Measurements from ENCODE around the gene MYOCOS. TPM values are rescaled to one million over a fixed set of nuclear protein-coding genes. Genes with fewer than 3 reads are reported as not detected.
"Not testable (repeated sequence)": the region's sequence is repeated elsewhere in the genome, so short reads cannot be mapped to it uniquely, and the experiment has no call there.

MYOCOS gene
- total RNA-seq, 1 donor from 2014 or later: not detected

DNA sequence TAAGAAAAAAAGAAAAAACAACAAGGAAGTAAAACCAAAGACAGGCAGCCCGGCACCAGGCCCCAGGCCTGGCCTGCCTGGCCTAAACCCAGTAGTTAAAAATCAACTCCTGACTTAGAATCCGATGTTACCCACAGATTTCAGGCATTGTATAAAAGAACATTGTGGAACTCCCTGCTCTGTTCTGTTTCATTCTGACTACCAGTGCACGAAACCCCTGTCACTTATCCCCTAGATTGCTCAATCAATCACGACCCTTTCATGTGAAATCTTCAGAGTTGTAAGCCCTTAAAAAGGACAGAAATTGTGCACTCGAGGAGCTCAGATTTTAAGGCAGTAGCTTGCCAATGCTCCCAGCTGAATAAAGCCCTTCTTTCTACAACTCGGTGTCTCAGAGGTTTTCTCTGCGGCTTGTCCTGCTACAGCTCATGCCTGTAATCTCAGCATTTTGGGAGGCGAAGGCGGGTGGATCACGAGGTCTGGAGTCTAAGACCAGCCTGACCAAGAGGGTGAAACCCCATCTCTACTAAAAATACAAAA is 15.6 kb upstream of the MYOCOS start:
- Mint-ChIP-seq H3K4me3 (ENCODE audit: low read depth) (no peak overlapping the region), H3K9me3 (ENCODE audit: low read depth) (no peaks in the 10 kb centered on the region), H3K27ac (no peak overlapping the region), H3K36me3 (ENCODE audit: insufficient read depth) (no peaks in the 10 kb centered on the region), H3K27me3 (no peaks in the 10 kb centered on the region), H3K4me1 (ENCODE audit: low read depth) (peaks cover 6% of the 10 kb centered on the region)
- no peak for DNase-seq (ENCODE audit: low spot score, unreplicated experiment)
- TF ChIP-seq, protein P1, sequence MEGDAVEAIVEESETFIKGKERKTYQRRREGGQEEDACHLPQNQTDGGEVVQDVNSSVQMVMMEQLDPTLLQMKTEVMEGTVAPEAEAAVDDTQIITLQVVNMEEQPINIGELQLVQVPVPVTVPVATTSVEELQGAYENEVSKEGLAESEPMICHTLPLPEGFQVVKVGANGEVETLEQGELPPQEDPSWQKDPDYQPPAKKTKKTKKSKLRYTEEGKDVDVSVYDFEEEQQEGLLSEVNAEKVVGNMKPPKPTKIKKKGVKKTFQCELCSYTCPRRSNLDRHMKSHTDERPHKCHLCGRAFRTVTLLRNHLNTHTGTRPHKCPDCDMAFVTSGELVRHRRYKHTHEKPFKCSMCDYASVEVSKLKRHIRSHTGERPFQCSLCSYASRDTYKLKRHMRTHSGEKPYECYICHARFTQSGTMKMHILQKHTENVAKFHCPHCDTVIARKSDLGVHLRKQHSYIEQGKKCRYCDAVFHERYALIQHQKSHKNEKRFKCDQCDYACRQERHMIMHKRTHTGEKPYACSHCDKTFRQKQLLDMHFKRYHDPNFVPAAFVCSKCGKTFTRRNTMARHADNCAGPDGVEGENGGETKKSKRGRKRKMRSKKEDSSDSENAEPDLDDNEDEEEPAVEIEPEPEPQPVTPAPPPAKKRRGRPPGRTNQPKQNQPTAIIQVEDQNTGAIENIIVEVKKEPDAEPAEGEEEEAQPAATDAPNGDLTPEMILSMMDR (IDR thresholded peaks at IDR 0.05; ENCODE audit: unreplicated experiment): no peak

- H3K36me3 Mint-ChIP-seq (ENCODE audit: insufficient read depth): no peaks in the 10 kb centered on the region
- TF ChIP-seq, protein P1 (IDR thresholded peaks at IDR 0.05; ENCODE audit: unreplicated experiment): no peak
Measured at GRCh38 chr1:171610385-171610784, 11.7 kb upstream of the MYOCOS start.

GRCh38 chr1:171611306-171611705 is 10.7 kb upstream of the MYOCOS start:
- no peak for DNase-seq (ENCODE audit: low spot score, unreplicated experiment)
- Mint-ChIP-seq H3K4me3 (ENCODE audit: low read depth) (no peak overlapping the region), H3K27ac (no peak overlapping the region), H3K4me1 (ENCODE audit: low read depth) (peaks cover 3% of the 10 kb centered on the region), H3K36me3 (ENCODE audit: insufficient read depth) (no peaks in the 10 kb centered on the region), H3K9me3 (ENCODE audit: low read depth) (no peaks in the 10 kb centered on the region), H3K27me3 (no peaks in the 10 kb centered on the region)
- TF ChIP-seq, protein P1 (IDR thresholded peaks at IDR 0.05; ENCODE audit: unreplicated experiment): no peak

More at GRCh38 chr1:171610385-171610784, 11.7 kb upstream of the MYOCOS start:
- Mint-ChIP-seq H3K9me3 (ENCODE audit: low read depth) (no peaks in the 10 kb centered on the region), H3K4me3 (ENCODE audit: low read depth) (no peak overlapping the region), H3K27me3 (no peaks in the 10 kb centered on the region), H3K4me1 (ENCODE audit: low read depth) (peaks cover 6% of the 10 kb centered on the region), H3K27ac (no peak overlapping the region)
- DNase-seq (ENCODE audit: low spot score, unreplicated experiment): no peak

DNA sequence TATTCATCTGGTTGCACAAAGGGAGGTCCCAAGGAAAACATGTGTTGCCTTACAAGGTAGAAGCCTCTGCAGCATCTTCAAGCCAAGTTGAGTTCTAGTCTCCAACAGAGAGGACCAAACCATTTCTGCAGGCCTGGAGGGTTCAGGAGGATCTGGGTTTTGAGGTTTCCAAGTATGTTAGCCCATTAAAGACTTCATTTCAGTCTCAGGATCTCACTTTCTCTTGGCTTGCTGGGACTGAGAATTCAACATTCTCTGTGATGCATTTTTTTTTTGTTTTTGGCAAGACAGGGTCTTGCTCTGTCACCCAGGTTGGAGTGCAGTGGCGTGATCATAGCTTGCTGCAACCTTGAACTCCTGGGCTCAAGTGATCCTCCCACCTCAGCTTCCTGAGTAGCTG is 8.8 kb upstream of the MYOCOS start:
- Mint-ChIP-seq H3K4me3 (ENCODE audit: low read depth) (no peak overlapping the region), H3K27me3 (peaks cover 8% of the 10 kb centered on the region), H3K4me1 (ENCODE audit: low read depth) (no peaks in the 10 kb centered on the region), H3K36me3 (ENCODE audit: insufficient read depth) (no peaks in the 10 kb centered on the region), H3K9me3 (ENCODE audit: low read depth) (no peaks in the 10 kb centered on the region), H3K27ac (no peak overlapping the region)
- TF ChIP-seq, protein P1 (IDR thresholded peaks at IDR 0.05; ENCODE audit: unreplicated experiment): no peak
- DNase-seq (ENCODE audit: low spot score, unreplicated experiment): no peak

GRCh38 chr1:171615122-171615906 is 6.7 kb upstream of the MYOCOS start:
- not testable (repeated sequence) for H3K9me3 Mint-ChIP-seq (ENCODE audit: low read depth); H3K27me3 Mint-ChIP-seq; H3K36me3 Mint-ChIP-seq (ENCODE audit: insufficient read depth)

GRCh38 chr1:171616586-171616985 is 5.5 kb upstream of the MYOCOS start:
- no peak for DNase-seq (ENCODE audit: low spot score, unreplicated experiment)
- TF ChIP-seq, protein P1 (IDR thresholded peaks at IDR 0.05; ENCODE audit: unreplicated experiment): no peak
- no peak overlapping the region for H3K4me3 Mint-ChIP-seq (ENCODE audit: low read depth)
- peaks cover 8% of the 10 kb centered on the region for H3K27me3 Mint-ChIP-seq
- no peaks in the 10 kb centered on the region for H3K9me3 Mint-ChIP-seq (ENCODE audit: low read depth)
- no peaks in the 10 kb centered on the region for H3K4me1 Mint-ChIP-seq (ENCODE audit: low read depth)
- H3K36me3 Mint-ChIP-seq (ENCODE audit: insufficient read depth): no peaks in the 10 kb centered on the region
- H3K27ac Mint-ChIP-seq: no peak overlapping the region

More at GRCh38 chr1:171615122-171615906, 6.7 kb upstream of the MYOCOS start:
- H3K4me1 Mint-ChIP-seq (ENCODE audit: low read depth); H3K27ac Mint-ChIP-seq; H3K4me3 Mint-ChIP-seq (ENCODE audit: low read depth); DNase-seq (ENCODE audit: low spot score, unreplicated experiment): not testable (repeated sequence)
